HepG2 (cell line): ENCODE measurements around the gene SH2D3A. TPM values are rescaled to one million over a fixed set of nuclear protein-coding genes. Genes with fewer than 3 reads are reported as not detected.

Source experiments
- ATRX ChIP-seq: sonication (generic); formaldehyde crosslinking; IDR thresholded peaks from 2 replicates; pipeline ENCODE4 v1.4.0; 2020; ENCODE audit warnings: missing genetic modification reagents, borderline replicate concordance
- BCL6 ChIP-seq: IDR thresholded peaks from 2 replicates; pipeline ENCODE4 v1.6.1; 2016; ENCODE audit warnings: missing genetic modification reagents, missing compliant biosample characterization
- CBX2 ChIP-seq, 2 experiments: fragments of 200-600 bp in 1 of 2; sonication (generic); formaldehyde crosslinking in 1 of 2; IDR thresholded peaks; 2 replicates each; pipeline versions ENCODE4 v1.7.0 to v1.8.1; 2018 to 2022; ENCODE audit warnings: low read depth in 2 of 2, low read length in 1 of 2, mild to moderate bottlenecking in 1 of 2, missing genetic modification reagents in 1 of 2
- GPBP1L1 ChIP-seq: sonication (generic); formaldehyde crosslinking; IDR thresholded peaks from 2 replicates; pipeline ENCODE4 v1.5.0; 2020; ENCODE audit warnings: mild to moderate bottlenecking, missing genetic modification reagents
- GZF1 ChIP-seq: sonication (generic); formaldehyde crosslinking; IDR thresholded peaks from 2 replicates; pipeline ENCODE4 v1.5.1; 2020; ENCODE audit warnings: mild to moderate bottlenecking, missing genetic modification reagents
- HIC2 ChIP-seq: sonication (generic); formaldehyde crosslinking; IDR thresholded peaks from 2 replicates; pipeline ENCODE4 v1.9.0; 2022; ENCODE audit warnings: low read depth, missing genetic modification reagents
- MEF2D ChIP-seq: sonication (generic); formaldehyde crosslinking; IDR thresholded peaks from 2 replicates; pipeline ENCODE4 v1.5.1; 2020; ENCODE audit warnings: mild to moderate bottlenecking, missing genetic modification reagents
- RBFOX2 ChIP-seq: fragments of 200-400 bp; formaldehyde crosslinking; IDR thresholded peaks from 2 replicates; pipeline ENCODE4 v1.6.1; 2017; ENCODE audit warnings: low read depth, mild to moderate bottlenecking, low read length
- RFX3 ChIP-seq: IDR thresholded peaks from 2 replicates; pipeline ENCODE4 v1.6.1; 2016; ENCODE audit warnings: missing biosample characterization, missing genetic modification reagents
- STAT6 ChIP-seq: sonication (generic); formaldehyde crosslinking; IDR thresholded peaks from 2 replicates; pipeline ENCODE4 v1.4.0; 2020; ENCODE audit warnings: missing genetic modification reagents, mild to moderate bottlenecking, borderline replicate concordance
- TEAD2 ChIP-seq: sonication (generic); formaldehyde crosslinking; IDR thresholded peaks from 2 replicates; pipeline ENCODE4 v1.9.0; 2021; ENCODE audit warnings: missing genetic modification reagents
- THAP11 ChIP-seq: IDR thresholded peaks from 2 replicates; pipeline ENCODE4 v1.6.1; 2016; ENCODE audit warnings: missing biosample characterization, missing genetic modification reagents
- TOPORS ChIP-seq: sonication (generic); formaldehyde crosslinking; IDR thresholded peaks from 2 replicates; pipeline ENCODE4 v1.8.0; 2023; ENCODE audit warnings: mild to moderate bottlenecking, missing genetic modification reagents
- YY1 ChIP-seq: IDR thresholded peaks from 2 replicates; pipeline ENCODE4 v1.6.1; 2011; ENCODE audit warnings: low read length, low read depth, moderate library complexity, mild to moderate bottlenecking; ENCODE audit not compliant: insufficient read depth, insufficient replicate concordance
- ZBTB10 ChIP-seq: sonication (generic); formaldehyde crosslinking; IDR thresholded peaks from 2 replicates; pipeline ENCODE4 v1.4.0; 2020; ENCODE audit warnings: missing genetic modification reagents, borderline replicate concordance
- ZBTB7B ChIP-seq: sonication (generic); formaldehyde crosslinking; IDR thresholded peaks from 2 replicates; pipeline ENCODE4 v1.4.0; 2020; ENCODE audit warnings: missing genetic modification reagents
- ZNF17 ChIP-seq: sonication (generic); formaldehyde crosslinking; IDR thresholded peaks from 2 replicates; pipeline ENCODE4 v1.5.0; 2020; ENCODE audit warnings: mild to moderate bottlenecking, missing genetic modification reagents
- ZNF331 ChIP-seq: sonication (generic); formaldehyde crosslinking; IDR thresholded peaks from 2 replicates; pipeline ENCODE4 v1.4.0; 2020; ENCODE audit warnings: missing genetic modification reagents
- ZNF552 ChIP-seq: sonication (generic); formaldehyde crosslinking; IDR thresholded peaks from 2 replicates; pipeline ENCODE4 v1.9.0; 2022; ENCODE audit warnings: missing genetic modification reagents, mild to moderate bottlenecking, borderline replicate concordance
- ZSCAN29 ChIP-seq: sonication (generic); formaldehyde crosslinking; conservative IDR thresholded peaks from 2 replicates; pipeline ENCODE4 v1.4.0; 2020; ENCODE audit warnings: mild to moderate bottlenecking, missing genetic modification reagents
- ZZZ3 ChIP-seq: sonication (generic); formaldehyde crosslinking; IDR thresholded peaks from 2 replicates; pipeline ENCODE4 v1.4.0; 2020; ENCODE audit warnings: missing genetic modification reagents, mild to moderate bottlenecking, borderline replicate concordance
- polyA plus RNA-seq, 8 experiments: library from polyadenylated mRNA; depleted of rRNA in 3 of 8; stranded (reverse) in 7 of 8; unstranded in 1 of 8; fragments of >200 nt; fragmentation: Illumina TruSeq in 4 of 8; extraction: Trizol in 4 of 8; gene quantifications; 2 replicates each; pipeline versions ENCODE4 v1.2.1 to v1.2.3, GENCODE V29; 2011 to 2016; ENCODE audit warnings: low read depth in 4 of 8, missing spikeins in 1 of 8, mixed read lengths in 1 of 8; ENCODE audit not compliant: insufficient read depth in 1 of 8
- total RNA-seq, 5 experiments: library from RNA; depleted of rRNA; stranded (reverse); fragments of >200 nt; fragmentation: Illumina TruSeq; extraction: Trizol; gene quantifications; 2 replicates each; pipeline ENCODE4 v1.2.3, GENCODE V29; 2016; ENCODE audit warnings: low read depth in 1 of 5

The SH2D3A gene
- total and polyA plus RNA-seq, 2 of the 13 experiments (the other 11 are each of a cell fraction or from before 2014, with no cell fraction given): 1.0 to 2.2 TPM

- TF ChIP-seq STAT6 (CRISPR knock-in tag): no peak
- TF ChIP-seq ZNF17 (CRISPR knock-in tag): no peak
- TF ChIP-seq YY1: peak; percentile 22
- no peak for TF ChIP-seq ATRX
- TF ChIP-seq MEF2D (CRISPR knock-in tag): no peak
- TF ChIP-seq CBX2 (IDR thresholded peaks at IDR 0.05; ENCODE audit: low read depth, low read length): no peak
- no peak for TF ChIP-seq CBX2 (CRISPR knock-in tag; IDR thresholded peaks at IDR 0.05; ENCODE audit: low read depth)
- TF ChIP-seq RFX3: no peak
- peak; percentile 67 for TF ChIP-seq ZBTB7B (CRISPR knock-in tag)
- no peak for TF ChIP-seq HIC2 (CRISPR knock-in tag)
- no peak; the same call in 1 of the 2 replicates for TF ChIP-seq BCL6 (CRISPR knock-in tag)
- TF ChIP-seq ZSCAN29: no peak
- TF ChIP-seq GZF1 (CRISPR knock-in tag): no peak
- peak; percentile 88 for TF ChIP-seq ZBTB10 (CRISPR knock-in tag)
- TF ChIP-seq TOPORS (CRISPR knock-in tag): 0 out of 2 replicates have a peak, but pooled peaks have one; percentile 19
- TF ChIP-seq GPBP1L1: no peak
- TF ChIP-seq TEAD2 (CRISPR knock-in tag): no peak
- TF ChIP-seq ZZZ3 (CRISPR knock-in tag): no peak
- TF ChIP-seq ZNF552 (CRISPR knock-in tag): no peak
- peak; percentile 53; the same call in 1 of the 2 replicates for TF ChIP-seq THAP11 (CRISPR knock-in tag)
- 0 out of 2 replicates have a peak, but pooled peaks have one; percentile 10 for TF ChIP-seq ZNF331 (CRISPR knock-in tag)
- TF ChIP-seq RBFOX2: 0 out of 2 replicates have a peak, but pooled peaks have one; percentile 46
Observed at GRCh38 chr19:6740589-6741343, 26.5 kb downstream of the SH2D3A start (continued).
